B cell (primary cell): ENCODE results near the gene TBC1D20. TPM values are rescaled to one million over a fixed set of nuclear protein-coding genes. Genes with fewer than 3 reads are reported as not detected.

Experiments
- ATAC-seq: fragments of 200-7000 bp; cut with Tn5 transposase; one replicate; pipeline ENCODE4 v1.10.0; 2021; ENCODE audit warnings: low read depth, mild to moderate bottlenecking, moderate number of reproducible peaks, moderate library complexity
- CTCF ChIA-PET: fragments of 350-600 bp; sonication (Branson Sonifier 250); formaldehyde crosslinking; loops from one replicate; lab custom pipeline; 2021; ENCODE audit warnings: antibody characterized with exemption, inconsistent platforms; lab: Charles Lee
- POLR2A ChIA-PET: fragments of 350-600 bp; sonication (Branson Sonifier 250); formaldehyde crosslinking; loops from one replicate; lab custom pipeline; 2021; ENCODE audit warnings: antibody characterized with exemption; lab: Charles Lee
- DNase-seq: peaks from one replicate; pipeline ENCODE4 v3.0.0; 2013
- H2AFZ ChIP-seq: 2 replicates; pipeline ENCODE4 v1.6.1; 2012; ENCODE audit warnings: mild to moderate bottlenecking, low read depth, low read length; ENCODE audit not compliant: insufficient read depth, poor library complexity, severe bottlenecking
- H3K27ac ChIP-seq, 2 donors: 1 replicate in 1 of 2; 2 replicates in 1 of 2; pipeline ENCODE4 v1.5.1; 2012 to 2013; ENCODE audit warnings: low read length in 2 of 2, mild to moderate bottlenecking in 2 of 2, moderate library complexity in 1 of 2
- H3K27me3 ChIP-seq, 4 experiments: fragments of 200-600 bp in 1 of 4; sonication (generic) in 1 of 4; replicated peaks in 1 of 4; 1 replicate in 2 of 4; 2 replicates in 2 of 4; pipeline versions ENCODE4 v1.6.1 to v1.7.0; 2013 to 2016; ENCODE audit warnings: low read length in 3 of 4, mild to moderate bottlenecking in 2 of 4, mixed read lengths in 1 of 4, moderate library complexity in 1 of 4; ENCODE audit not compliant: insufficient read depth in 4 of 4, control insufficient read depth in 3 of 4; ENCODE audit errors: control extremely low read depth in 1 of 4
- H3K36me3 ChIP-seq, 2 experiments: replicated peaks in 1 of 2; 1 replicate in 1 of 2; 2 replicates in 1 of 2; pipeline versions ENCODE4 v1.6.1 to v1.7.1; 2013; ENCODE audit warnings: low read length in 1 of 2; ENCODE audit not compliant: insufficient read depth in 2 of 2, control insufficient read depth in 1 of 2; ENCODE audit errors: control extremely low read depth in 1 of 2, extremely low read depth in 1 of 2
- H3K4me1 ChIP-seq, 2 donors: fragments of 200-600 bp in 1 of 2; sonication (generic) in 1 of 2; 1 replicate in 1 of 2; 2 replicates in 1 of 2; pipeline versions ENCODE4 v1.5.1 to v1.6.1; 2013 to 2017; ENCODE audit warnings: low read length in 2 of 2; ENCODE audit not compliant: control insufficient read depth in 2 of 2, insufficient read depth in 2 of 2
- H3K4me2 ChIP-seq: replicated peaks from 2 replicates; pipeline ENCODE3; 2012; ENCODE audit warnings: mild to moderate bottlenecking, low read depth, low read length; ENCODE audit not compliant: poor library complexity, severe bottlenecking
- H3K4me3 ChIP-seq, 5 experiments: fragments of 200-600 bp in 1 of 5; sonication (generic) in 1 of 5; 1 replicate in 3 of 5; 2 replicates in 2 of 5; pipeline versions ENCODE4 v1.5.1 to v1.7.0; 2011 to 2016; ENCODE audit warnings: low read length in 4 of 5, mild to moderate bottlenecking in 4 of 5, low read depth in 2 of 5, control low read depth in 1 of 5, moderate library complexity in 1 of 5; ENCODE audit not compliant: insufficient read depth in 1 of 5; ENCODE audit errors: control extremely low read depth in 1 of 5, extremely low read depth in 1 of 5
- H3K79me2 ChIP-seq: fragments of 200-600 bp; sonication (generic); one replicate; pipeline ENCODE4 v1.6.0; 2016; ENCODE audit warnings: low read length; ENCODE audit not compliant: control insufficient read depth, insufficient read depth
- H3K9ac ChIP-seq: fragments of 200-600 bp; sonication (generic); 2 replicates; pipeline ENCODE4 v1.6.1; 2017; ENCODE audit warnings: mild to moderate bottlenecking, low read length, moderate library complexity
- H3K9me3 ChIP-seq, 3 donors: one replicate each; pipeline versions ENCODE4 v1.6.1 to v1.7.1; 2013; ENCODE audit warnings: low read length in 2 of 3; ENCODE audit not compliant: control insufficient read depth in 2 of 3, insufficient read depth in 1 of 3; ENCODE audit errors: control extremely low read depth in 1 of 3
- H4K20me1 ChIP-seq: 2 replicates; pipeline ENCODE4 v1.6.0; 2012; ENCODE audit warnings: mild to moderate bottlenecking, low read length; ENCODE audit not compliant: insufficient read depth, control insufficient read depth, poor library complexity, severe bottlenecking
- H3K27ac Mint-ChIP-seq: one replicate; pipeline ENCODE4 v1.8.0; 2021; ENCODE audit warnings: mixed read lengths
- H3K27me3 Mint-ChIP-seq: one replicate; pipeline ENCODE4 v1.8.0; 2021; ENCODE audit warnings: mixed read lengths
- H3K4me1 Mint-ChIP-seq: one replicate; pipeline ENCODE4 v1.8.0; 2021; ENCODE audit warnings: mixed read lengths
- H3K4me3 Mint-ChIP-seq: one replicate; pipeline ENCODE4 v1.8.0; 2021; ENCODE audit warnings: mixed read lengths
- H3K9me3 Mint-ChIP-seq: one replicate; pipeline ENCODE4 v1.8.0; 2022; ENCODE audit warnings: mixed read lengths; ENCODE audit not compliant: insufficient read depth
- EZH2 ChIP-seq: IDR thresholded peaks from 2 replicates; pipeline ENCODE4 v1.6.1; 2012; ENCODE audit warnings: borderline replicate concordance, low read depth, mild to moderate bottlenecking, moderate library complexity, low read length; ENCODE audit not compliant: insufficient read depth, poor library complexity, severe bottlenecking
- WGBS: methylation state at CpG from one replicate; pipeline ENCODE4 v1.1.5; 2013; ENCODE audit warnings: missing lambda C conversion rate; ENCODE audit not compliant: insufficient coverage; 5-methylcytosine and 5-hydroxymethylcytosine counted together
- intact Hi-C: fragments of 100-400 bp; cut with micrococcal nuclease; formaldehyde crosslinking; loops from one replicate; pipeline ENCODE4 v1.10.0; 2022
- polyA plus RNA-seq: library from polyadenylated mRNA; depleted of rRNA; stranded (reverse); fragments of >200 nt; gene quantifications from 2 replicates; pipeline ENCODE4 v1.2.3, GENCODE V29; 2012
- total RNA-seq, 2 donors: library from RNA; stranded (reverse); fragments of 120-200 nt in 1 of 2; gene quantifications; 1 replicate in 1 of 2; 2 replicates in 1 of 2; pipeline versions ENCODE4 v1.2.3 to v1.2.4, GENCODE V29; 2013 to 2022
- TF ChIP-seq, protein P1 (sequence below): fragments of 200-600 bp; IDR thresholded peaks from one replicate; pipeline ENCODE4 v1.8.0; 2022; ENCODE audit warnings: antibody characterized with exemption, mild to moderate bottlenecking

TBC1D20 gene
- total and polyA plus RNA-seq, 2 donors (not counting 1 experiment from before 2014, with no cell fraction given): 31.7 to 40.0 TPM

DNA sequence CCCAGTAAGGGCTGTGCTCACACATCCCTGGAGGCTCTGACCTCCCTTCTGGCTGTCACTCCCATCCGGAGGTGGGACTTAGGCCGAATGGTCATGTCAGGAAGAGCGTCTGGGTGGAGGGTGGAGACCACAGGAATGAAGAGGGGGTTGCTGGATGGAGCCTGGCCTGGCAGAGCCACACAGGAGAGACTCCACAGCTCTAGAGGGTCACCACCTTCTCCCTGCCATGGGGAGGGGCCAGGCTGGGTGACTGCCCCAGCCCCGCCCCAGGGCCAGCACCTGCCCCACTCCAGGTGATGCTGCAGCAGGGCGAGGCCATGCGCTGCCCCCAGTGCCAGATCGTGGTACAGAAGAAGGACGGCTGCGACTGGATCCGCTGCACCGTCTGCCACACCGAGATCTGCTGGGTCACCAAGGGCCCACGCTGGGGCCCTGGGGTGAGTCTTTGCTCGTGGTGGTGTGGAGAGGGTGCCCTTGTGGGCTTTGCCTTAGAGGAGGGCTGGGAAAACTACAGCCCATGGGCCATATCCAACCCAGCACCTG lies 33.6 kb downstream of the TBC1D20 start:
- Mint-ChIP-seq H3K4me3 (no peak overlapping the region), H3K27ac (no peak overlapping the region), H3K27me3 (no peaks in the 10 kb centered on the region), H3K9me3 (no peaks in the 10 kb centered on the region), H3K4me1 (peaks cover 16% of the 10 kb centered on the region)
- ATAC-seq (no peak), DNase-seq (no peak)
- WGBS: 98% methylated on average over 13 of the region's 14 CpGs
- Histone ChIP-seq H3K4me1 (peaks cover 6 to 11% of the 10 kb centered on the region in 2 donors), H3K9me3 (no peaks in the 10 kb centered on the region), H2AFZ (no peak overlapping the region), H4K20me1 (no peaks in the 10 kb centered on the region), H3K9ac (no peak overlapping the region), H3K79me2 (no peaks in the 10 kb centered on the region), H3K27ac (no peak overlapping the region), H3K36me3 (peaks cover 0 to 55% of the 10 kb centered on the region in 2 experiments), H3K4me2 (no peak overlapping the region), H3K4me3 (no peak overlapping the region), H3K27me3 (no peaks in the 10 kb centered on the region)
- intact Hi-C loops: no loop called here
- CTCF ChIA-PET: interaction anchor here (0.7 kb wide), 1 partner anchor 12 kb away, joined by 3 read pairs; no protein-coding TSS in a partner anchor
- no peak for TF ChIP-seq EZH2
- TF ChIP-seq, protein P1, sequence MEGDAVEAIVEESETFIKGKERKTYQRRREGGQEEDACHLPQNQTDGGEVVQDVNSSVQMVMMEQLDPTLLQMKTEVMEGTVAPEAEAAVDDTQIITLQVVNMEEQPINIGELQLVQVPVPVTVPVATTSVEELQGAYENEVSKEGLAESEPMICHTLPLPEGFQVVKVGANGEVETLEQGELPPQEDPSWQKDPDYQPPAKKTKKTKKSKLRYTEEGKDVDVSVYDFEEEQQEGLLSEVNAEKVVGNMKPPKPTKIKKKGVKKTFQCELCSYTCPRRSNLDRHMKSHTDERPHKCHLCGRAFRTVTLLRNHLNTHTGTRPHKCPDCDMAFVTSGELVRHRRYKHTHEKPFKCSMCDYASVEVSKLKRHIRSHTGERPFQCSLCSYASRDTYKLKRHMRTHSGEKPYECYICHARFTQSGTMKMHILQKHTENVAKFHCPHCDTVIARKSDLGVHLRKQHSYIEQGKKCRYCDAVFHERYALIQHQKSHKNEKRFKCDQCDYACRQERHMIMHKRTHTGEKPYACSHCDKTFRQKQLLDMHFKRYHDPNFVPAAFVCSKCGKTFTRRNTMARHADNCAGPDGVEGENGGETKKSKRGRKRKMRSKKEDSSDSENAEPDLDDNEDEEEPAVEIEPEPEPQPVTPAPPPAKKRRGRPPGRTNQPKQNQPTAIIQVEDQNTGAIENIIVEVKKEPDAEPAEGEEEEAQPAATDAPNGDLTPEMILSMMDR: no peak
- POLR2A ChIA-PET: no interaction called here

DNA sequence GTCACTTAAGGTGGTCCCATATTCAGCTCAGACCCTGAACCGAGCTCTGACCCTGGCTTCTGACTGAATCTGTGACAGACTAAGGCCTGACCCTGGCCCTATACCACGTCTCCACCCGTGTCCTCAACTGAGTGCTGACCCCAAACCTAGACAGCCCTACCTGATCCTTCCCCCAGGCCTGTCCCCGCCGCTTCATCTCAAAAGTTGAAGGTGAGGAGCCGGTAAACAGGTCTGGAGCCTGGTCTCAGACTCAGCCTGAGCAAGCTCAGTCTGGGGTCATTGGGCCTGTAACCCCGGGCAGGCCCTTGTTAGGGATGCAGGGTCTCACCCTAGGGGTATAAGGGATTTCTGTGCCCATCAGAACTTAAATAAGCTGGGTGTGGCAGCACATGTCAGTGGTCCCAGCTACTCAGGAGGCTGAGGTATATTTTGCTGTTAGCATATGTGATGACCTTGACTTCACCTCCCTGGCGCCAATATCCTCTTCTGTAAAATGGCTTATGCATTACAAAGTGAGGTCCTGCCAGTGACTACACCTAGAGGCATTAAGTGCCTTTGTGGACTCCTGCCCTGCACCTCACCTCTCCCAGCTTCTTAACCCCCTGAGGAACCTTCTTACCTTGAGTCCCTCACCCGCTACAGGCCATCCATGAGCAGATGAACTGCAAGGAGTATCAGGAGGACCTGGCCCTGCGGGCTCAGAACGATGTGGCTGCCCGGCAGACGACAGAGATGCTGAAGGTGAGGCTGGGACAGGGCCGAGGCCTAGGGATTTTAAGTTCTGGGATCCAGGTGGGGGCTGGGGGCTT lies 34.3 kb downstream of the TBC1D20 start:
- Histone ChIP-seq H4K20me1 (no peaks in the 10 kb centered on the region), H3K79me2 (no peaks in the 10 kb centered on the region), H3K27me3 (no peaks in the 10 kb centered on the region), H3K4me3 (no peak overlapping the region), H3K4me1 (peaks cover 0 to 4% of the 10 kb centered on the region in 2 donors), H3K4me2 (no peak overlapping the region), H2AFZ (no peak overlapping the region), H3K9me3 (no peaks in the 10 kb centered on the region), H3K27ac (no peak overlapping the region), H3K9ac (no peak overlapping the region), H3K36me3 (peaks cover 0 to 61% of the 10 kb centered on the region in 2 experiments)
- DNase-seq (no peak), ATAC-seq (no peak)
- Mint-ChIP-seq H3K27me3 (no peaks in the 10 kb centered on the region), H3K27ac (no peak overlapping the region), H3K4me1 (peaks cover 9% of the 10 kb centered on the region), H3K9me3 (no peaks in the 10 kb centered on the region), H3K4me3 (no peak overlapping the region)
- POLR2A ChIA-PET: no interaction called here
- WGBS: 96% methylated on average over 14 of the region's 14 CpGs
- CTCF ChIA-PET: no interaction called here
- TF ChIP-seq EZH2: no peak
- TF ChIP-seq, protein P1: no peak
- intact Hi-C loops: no loop called here
